Pancreas (tissue), 10 donors: ENCODE measurements around the gene TRAPPC4. TPM values are rescaled to one million over a fixed set of nuclear protein-coding genes. Genes with fewer than 3 reads are reported as not detected.
"Not testable (repeated sequence)": the region's sequence is repeated elsewhere in the genome, so short reads cannot be mapped to it uniquely, and the experiment has no call there.

Source experiments
- ATAC-seq, 4 donors: fragments of 200-7000 bp; cut with Tn5 transposase; one replicate each; pipeline versions ENCODE4 v1.8.0 to v1.9.1; 2020; ENCODE audit warnings: mild to moderate bottlenecking in 4 of 4, moderate library complexity in 4 of 4
- DNase-seq, 6 donors: peaks; one replicate each; pipeline ENCODE4 v3.0.0-alpha.2; 2020
- FAIRE-seq: peaks from 2 replicates; lab custom pipeline; 2012; peaks lifted over from hg19 to GRCh38; lab: Jason Lieb, UNC
- H3K27ac ChIP-seq, 4 donors: fragments of 200-600 bp; sonication (generic); 1 replicate in 3 of 4; 2 replicates in 1 of 4; pipeline versions ENCODE4 v1.5.0 to v1.8.0; 2020
- H3K27me3 ChIP-seq, 4 donors: fragments of 200-600 bp; one replicate each; pipeline ENCODE4 v1.8.0; 2021
- H3K36me3 ChIP-seq, 3 donors: fragments of 200-600 bp; sonication (generic) in 1 of 3; one replicate each; pipeline versions ENCODE4 v1.5.0 to v1.8.0; 2020 to 2021
- H3K4me1 ChIP-seq, 3 donors: fragments of 200-600 bp; one replicate each; pipeline ENCODE4 v1.8.0; 2021
- H3K4me3 ChIP-seq, 4 donors: fragments of 200-600 bp; sonication (generic) in 2 of 4; one replicate each; pipeline versions ENCODE4 v1.5.0 to v1.8.0; 2020 to 2021
- H3K9me3 ChIP-seq, 4 donors: fragments of 200-600 bp; one replicate each; pipeline ENCODE4 v1.8.0; 2021
- CTCF ChIP-seq, 4 donors: fragments of 200-600 bp; sonication (generic) in 3 of 4; IDR thresholded peaks; one replicate each; pipeline versions ENCODE4 v1.5.0 to v1.8.0; 2021; ENCODE audit warnings: antibody characterized with exemption in 4 of 4
- WGBS, 2 donors: extraction: QIAGEN DNeasy Blood & Tissue Kit; methylation state at CpG; one replicate each; pipeline ENCODE4 v1.1.7; 2013; 5-methylcytosine and 5-hydroxymethylcytosine counted together
- intact Hi-C, 3 donors: fragments of 100-400 bp; cut with DNase I; formaldehyde crosslinking; loops; one replicate each; pipeline versions ENCODE4 v1.11.1 to v1.14.2; 2022
- polyA plus RNA-seq, 2 donors: library from polyadenylated mRNA; stranded (reverse); fragments of 200-250 nt; gene quantifications; one replicate each; pipeline ENCODE4 v1.2.3, GENCODE V29; 2013
- total RNA-seq, 6 donors: library from RNA; stranded (reverse); fragmentation: NEBNext Ultra II Directional in 4 of 6; extraction: Animal tissue kit (Norgen Biotek cat#: 25700) in 4 of 6; gene quantifications; one replicate each; pipeline versions ENCODE4 v1.2.1 to v1.2.4, GENCODE V29; 2021 to 2023
- donor health status: healthy with polysubstance abuse.
- donor health status: DM: no; HTN: no; CAD: no; lungs with moderate emphysema.
- donor health status: DM: no; HTN: no; CAD: no.
- donor health status: control.
- donor health status: control.
- donor health status: Bipolar disorder and iron deficiency.
- donor health status: DM: yes; HTN: yes; CAD: no.
- donor health status: DM: no; HTN: no; CAD: no.
- donor health status: DM: no; HTN: no; CAD: no.
- donor health status: DM: yes; HTN: yes; CAD: no.

Gene TRAPPC4
- total RNA-seq (10 to 100 TPM; 13.7 to 36.5 (median 27.2) TPM), polyA plus RNA-seq (10 to 100 TPM; 21.6 to 55.7 TPM)

GRCh38 chr11:119018074-119018938, at the start of gene TRAPPC4, which contains the start of gene RPS25:
Gene TRAPPC4, plus strand, starts transcription at chr11:119018766. Its CDS starts 30 bp downstream, at chr11:119018796.
Gene RPS25, minus strand, starts transcription at chr11:119018343. Its CDS starts 59 bp downstream, at chr11:119018284.
- intact Hi-C loops, result no loop called here
- Histone ChIP-seq H3K36me3 (peaks cover 6 to 20% (median 11%) of the 10 kb centered on the region in 3 donors), H3K4me1 (peaks cover 17 to 36% (median 29%) of the 10 kb centered on the region in 3 donors), H3K4me3 (peak within 1 kb of the TSS; percentile 67 to 88 (median 74)), H3K27me3 (no peaks in the 10 kb centered on the region), H3K27ac (peak within 1 kb of the TSS; percentile 84 to 93 (median 88)), H3K9me3 (no peaks in the 10 kb centered on the region)
- FAIRE-seq, result no peak
- 0% methylated on average over 62 to 63 of the region's 63 CpGs for WGBS, 2 donors
- ATAC-seq, result peak; percentile 88 to 95 (median 92)
- TF ChIP-seq CTCF (IDR thresholded peaks at IDR 0.05), result no peak
- DNase-seq, result peak; percentile 90 to 96 (median 94)

GRCh38 chr11:118969508-118969907, 49.1 kb upstream of the TRAPPC4 start:
- H3K4me3 ChIP-seq, DNase-seq, ATAC-seq, H3K36me3 ChIP-seq, FAIRE-seq, H3K27me3 ChIP-seq, H3K4me1 ChIP-seq, H3K9me3 ChIP-seq, intact Hi-C loops, H3K27ac ChIP-seq: not testable (repeated sequence)
- WGBS, 2 donors, result 94 to 98% methylated on average over 2 of the region's 2 CpGs

- no peak for ATAC-seq
- Histone ChIP-seq H3K36me3 (no peaks in the 10 kb centered on the region), H3K4me1 (no peaks in the 10 kb centered on the region), H3K27me3 (no peaks in the 10 kb centered on the region), H3K9me3 (no peaks in the 10 kb centered on the region), H3K27ac (no peak within 1 kb of the TSS), H3K4me3 (no peak within 1 kb of the TSS)
- 36% methylated on average over 32 to 33 of the region's 33 CpGs for WGBS, 2 donors
- TF ChIP-seq CTCF (IDR thresholded peaks at IDR 0.05), result no peak
- intact Hi-C loops, result no loop called here
- DNase-seq, result no peak
- no peak for FAIRE-seq
These were observed 46.9 kb upstream of the TRAPPC4 start, which contains the start of gene FOXR1 for GRCh38 chr11:118971646-118972045. Gene FOXR1, plus strand, starts transcription at chr11:118971761. Its CDS starts 171 bp downstream, at chr11:118971932.

GRCh38 chr11:118973985-118974384, 44.6 kb upstream of the TRAPPC4 start:
- no peak overlapping the region for H3K4me3 ChIP-seq
- H3K9me3 ChIP-seq, result no peaks in the 10 kb centered on the region
- TF ChIP-seq CTCF (IDR thresholded peaks at IDR 0.05), result no peak
- intact Hi-C loops, result no loop called here
- no peaks in the 10 kb centered on the region for H3K36me3 ChIP-seq
- no peaks in the 10 kb centered on the region for H3K27me3 ChIP-seq
- FAIRE-seq, result no peak
- H3K27ac ChIP-seq, result no peak overlapping the region
- WGBS, 2 donors, result 88 to 97% methylated on average over 2 of the region's 2 CpGs
- no peaks in the 10 kb centered on the region for H3K4me1 ChIP-seq
- ATAC-seq, result no peak
- no peak for DNase-seq

GRCh38 chr11:118975771-118976709, 42.5 kb upstream of the TRAPPC4 start:
- Histone ChIP-seq H3K36me3 (no peaks in the 10 kb centered on the region), H3K9me3 (no peaks in the 10 kb centered on the region), H3K27me3 (no peaks in the 10 kb centered on the region), H3K4me1 (no peaks in the 10 kb centered on the region), H3K4me3 (no peak overlapping the region), H3K27ac (no peak overlapping the region)
- intact Hi-C loops, result no loop called here
- WGBS, 2 donors, result 79 to 82% methylated on average over 15 of the region's 15 CpGs
- no peak for ATAC-seq
- no peak for TF ChIP-seq CTCF (IDR thresholded peaks at IDR 0.05)
- FAIRE-seq, result no peak
- DNase-seq, result no peak
